HG03354 (cell line): ENCODE measurements around the gene TDRD6.

Source experiments
- ATAC-seq: cut with Tn5 transposase; IDR thresholded peaks from one replicate; pipeline ENCODE4 v1.9.1; 2021; ENCODE audit warnings: mild to moderate bottlenecking; ENCODE audit not compliant: unreplicated experiment, poor library complexity, severe bottlenecking

Gene TDRD6

DNA sequence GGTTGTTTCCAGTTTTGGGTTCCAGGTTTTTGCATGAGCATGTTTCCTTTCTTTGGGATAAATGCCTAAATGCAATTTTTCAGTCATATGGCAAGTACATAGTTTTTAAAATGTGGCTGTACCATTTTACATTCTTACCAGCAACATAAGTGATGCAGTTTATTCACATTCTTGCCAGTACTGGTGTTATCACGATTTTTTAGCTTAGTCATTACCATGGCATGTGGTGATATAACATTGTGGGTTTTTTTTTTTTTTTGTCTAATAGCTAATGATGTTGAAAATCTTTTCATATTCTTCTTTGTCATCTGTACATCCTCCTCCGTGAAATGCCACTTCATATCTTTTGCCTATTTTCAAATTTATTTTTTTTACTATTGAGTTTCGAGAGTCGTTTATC lies 2.9 kb upstream of the TDRD6 start:
- no peak for ATAC-seq

DNA sequence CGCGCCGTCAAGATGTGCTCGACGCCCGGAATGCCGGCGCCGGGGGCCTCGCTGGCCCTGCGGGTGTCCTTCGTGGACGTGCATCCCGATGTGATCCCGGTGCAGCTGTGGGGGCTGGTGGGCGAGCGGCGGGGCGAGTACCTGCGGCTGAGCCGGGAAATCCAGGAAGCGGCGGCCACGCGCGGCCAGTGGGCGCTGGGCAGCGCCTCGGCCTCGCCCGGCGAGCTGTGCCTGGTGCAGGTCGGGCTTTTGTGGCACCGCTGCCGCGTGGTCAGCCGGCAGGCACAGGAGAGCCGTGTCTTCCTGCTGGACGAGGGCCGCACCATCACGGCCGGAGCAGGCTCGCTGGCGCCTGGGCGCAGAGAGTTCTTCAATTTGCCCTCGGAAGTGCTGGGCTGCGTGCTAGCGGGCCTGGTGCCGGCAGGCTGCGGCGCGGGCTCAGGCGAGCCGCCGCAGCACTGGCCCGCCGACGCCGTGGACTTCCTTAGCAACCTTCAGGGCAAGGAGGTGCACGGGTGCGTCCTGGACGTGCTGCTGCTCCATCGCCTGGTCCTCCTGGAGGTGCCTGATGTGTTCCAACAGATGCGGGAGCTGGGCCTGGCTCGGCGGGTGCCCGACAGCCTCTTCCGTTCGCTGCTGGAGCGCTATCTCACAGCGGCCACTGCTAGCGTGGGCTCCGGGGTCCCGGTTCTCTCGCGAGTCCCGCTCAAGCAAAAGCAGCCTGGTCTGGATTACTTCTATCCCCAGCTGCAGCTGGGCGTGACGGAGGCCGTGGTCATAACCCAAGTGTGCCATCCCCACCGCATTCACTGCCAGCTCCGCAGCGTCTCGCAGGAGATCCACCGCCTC lies 656 bp downstream of the TDRD6 start:
- no peak for ATAC-seq

DNA sequence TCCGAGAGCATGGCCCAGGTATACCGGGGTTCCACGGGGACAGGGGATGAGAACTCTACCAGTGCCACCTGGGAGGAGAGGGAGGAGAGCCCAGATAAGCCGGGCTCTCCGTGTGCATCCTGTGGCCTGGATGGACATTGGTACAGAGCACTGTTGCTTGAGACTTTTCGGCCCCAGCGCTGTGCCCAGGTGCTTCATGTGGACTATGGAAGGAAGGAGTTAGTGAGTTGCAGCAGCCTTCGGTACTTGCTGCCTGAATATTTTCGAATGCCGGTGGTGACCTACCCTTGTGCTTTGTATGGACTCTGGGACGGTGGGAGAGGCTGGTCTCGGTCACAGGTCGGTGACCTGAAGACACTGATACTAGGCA lies 1.3 kb downstream of the TDRD6 start:
- ATAC-seq = no peak

DNA sequence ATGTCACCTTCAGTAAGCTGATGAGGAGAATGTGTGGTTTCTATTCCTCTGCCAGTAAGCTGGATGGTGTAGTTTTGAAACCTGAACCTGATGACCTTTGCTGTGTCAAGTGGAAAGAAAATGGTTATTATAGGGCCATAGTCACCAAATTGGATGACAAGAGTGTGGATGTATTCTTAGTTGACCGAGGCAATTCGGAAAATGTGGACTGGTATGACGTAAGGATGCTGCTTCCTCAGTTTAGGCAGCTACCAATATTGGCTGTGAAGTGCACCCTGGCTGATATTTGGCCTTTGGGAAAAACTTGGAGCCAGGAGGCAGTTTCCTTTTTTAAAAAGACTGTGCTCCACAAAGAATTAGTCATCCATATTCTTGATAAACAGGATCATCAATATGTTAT lies 2.0 kb downstream of the TDRD6 start:
- ATAC-seq = no peak

DNA sequence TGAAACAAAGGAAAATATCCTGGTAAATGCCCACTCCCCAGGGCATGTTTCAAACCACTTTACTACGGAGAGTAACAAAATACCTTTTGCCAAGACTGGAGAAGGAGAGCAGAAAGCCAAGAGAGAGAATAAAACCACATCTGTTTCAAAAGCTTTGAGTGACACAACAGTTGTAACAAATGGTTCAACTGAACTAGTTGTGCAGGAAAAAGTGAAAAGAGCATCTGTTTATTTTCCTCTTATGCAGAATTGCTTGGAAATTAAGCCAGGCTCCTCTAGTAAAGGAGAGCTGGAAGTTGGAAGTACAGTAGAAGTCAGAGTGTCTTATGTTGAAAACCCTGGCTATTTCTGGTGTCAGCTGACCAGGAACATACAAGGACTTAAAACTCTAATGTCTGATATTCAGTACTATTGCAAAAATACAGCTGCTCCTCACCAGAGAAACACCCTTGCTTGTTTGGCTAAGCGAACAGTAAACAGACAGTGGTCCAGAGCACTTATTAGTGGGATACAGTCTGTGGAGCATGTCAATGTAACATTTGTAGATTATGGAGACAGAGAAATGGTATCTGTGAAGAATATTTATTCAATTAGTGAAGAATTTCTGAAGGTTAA lies 2.6 kb downstream of the TDRD6 start:
- ATAC-seq = no peak

DNA sequence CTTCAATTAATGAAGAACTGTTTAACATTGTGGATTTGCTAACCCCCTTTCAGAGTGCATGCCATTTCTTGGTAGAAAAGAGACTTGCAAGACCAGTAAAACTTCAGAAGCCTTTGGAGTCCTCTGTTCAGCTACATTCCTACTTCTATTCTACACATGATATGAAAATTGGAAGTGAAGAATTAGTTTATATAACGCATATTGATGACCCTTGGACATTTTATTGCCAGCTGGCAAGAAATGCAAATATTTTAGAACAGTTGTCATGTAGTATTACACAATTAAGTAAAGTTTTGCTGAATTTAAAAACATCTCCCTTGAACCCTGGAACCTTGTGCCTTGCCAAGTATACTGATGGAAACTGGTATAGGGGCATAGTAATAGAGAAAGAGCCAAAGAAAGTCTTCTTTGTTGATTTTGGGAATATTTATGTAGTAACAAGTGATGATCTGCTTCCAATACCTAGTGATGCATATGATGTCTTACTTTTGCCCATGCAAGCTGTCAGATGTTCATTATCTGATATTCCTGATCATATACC lies 3.3 kb downstream of the TDRD6 start:
- ATAC-seq = no peak

DNA sequence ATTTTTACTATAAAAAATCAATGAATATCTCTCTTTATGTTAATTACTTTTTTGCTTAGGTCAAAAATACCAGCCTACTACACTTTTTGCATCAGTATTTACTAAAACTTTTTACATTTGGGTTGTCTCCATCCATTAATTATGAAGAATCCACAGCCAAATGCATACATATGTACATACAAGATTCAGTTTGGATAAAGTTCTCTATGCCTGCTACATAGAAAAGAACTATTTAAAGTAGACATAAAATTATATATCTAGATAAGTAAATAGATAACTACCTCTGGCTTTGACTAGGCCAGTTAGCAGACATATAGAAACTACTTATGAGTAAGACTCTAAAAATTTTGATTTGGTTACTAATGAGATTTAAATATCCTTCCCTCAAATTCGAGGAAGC lies 12.3 kb downstream of the TDRD6 start:
- ATAC-seq = no peak

DNA sequence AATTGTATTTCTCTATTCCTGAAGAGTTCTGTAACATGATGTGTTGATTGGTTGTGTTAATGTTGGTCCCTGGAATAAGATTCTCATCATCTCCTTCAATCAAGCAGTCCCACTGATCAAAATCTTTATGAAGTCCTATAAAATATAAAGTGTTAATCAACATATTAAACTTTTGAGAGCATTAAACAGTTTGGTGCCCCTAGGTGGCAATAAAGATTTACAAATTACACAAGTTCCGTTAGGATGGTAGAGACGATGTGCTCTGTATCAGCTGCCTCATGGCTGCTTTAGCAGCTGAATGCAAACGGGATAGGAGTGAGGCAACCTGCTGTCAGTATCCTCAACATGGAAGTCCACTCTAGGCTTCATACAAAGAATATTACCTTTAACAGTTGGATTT lies 16.9 kb downstream of the TDRD6 start:
- ATAC-seq = no peak

DNA sequence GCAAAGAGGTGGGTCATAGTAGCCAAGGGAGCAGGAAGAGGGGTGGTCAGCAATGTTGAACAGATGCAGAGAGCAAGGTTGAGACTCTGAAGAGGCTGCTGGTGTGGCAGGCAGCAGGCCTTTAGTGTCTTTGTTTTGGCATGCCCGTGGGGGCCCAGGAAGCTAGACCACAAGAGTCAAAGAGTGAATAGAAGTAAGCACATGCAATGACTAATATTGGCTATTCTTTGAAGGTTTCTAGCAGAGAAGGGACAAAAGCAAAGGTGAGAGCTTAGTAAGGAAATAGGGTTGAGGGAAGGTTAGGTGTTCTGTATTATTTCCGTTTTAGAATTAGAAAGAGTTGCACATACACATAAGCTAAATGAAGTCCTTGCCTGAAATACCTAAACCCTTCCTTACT lies 18.8 kb downstream of the TDRD6 start:
- no peak for ATAC-seq

DNA sequence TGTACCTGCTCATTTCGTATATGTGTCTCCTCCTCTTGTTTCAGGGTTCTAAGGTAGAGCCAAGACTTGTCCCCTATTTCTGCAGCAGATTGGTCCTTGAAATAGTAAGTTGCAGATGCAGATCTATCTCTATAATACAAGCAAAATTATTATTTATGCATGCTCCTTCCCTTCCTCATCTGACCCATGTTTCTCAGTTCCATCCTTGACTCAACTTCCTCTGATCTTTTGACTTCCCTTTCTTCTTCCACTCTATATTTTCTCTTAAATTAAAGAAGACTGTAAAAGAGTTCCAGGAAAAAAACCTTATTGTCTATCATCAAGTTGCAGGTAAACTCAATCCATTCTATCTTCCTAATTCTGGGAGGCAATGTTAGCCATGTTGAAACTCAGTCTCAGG lies 23.8 kb downstream of the TDRD6 start:
- no peak for ATAC-seq

DNA sequence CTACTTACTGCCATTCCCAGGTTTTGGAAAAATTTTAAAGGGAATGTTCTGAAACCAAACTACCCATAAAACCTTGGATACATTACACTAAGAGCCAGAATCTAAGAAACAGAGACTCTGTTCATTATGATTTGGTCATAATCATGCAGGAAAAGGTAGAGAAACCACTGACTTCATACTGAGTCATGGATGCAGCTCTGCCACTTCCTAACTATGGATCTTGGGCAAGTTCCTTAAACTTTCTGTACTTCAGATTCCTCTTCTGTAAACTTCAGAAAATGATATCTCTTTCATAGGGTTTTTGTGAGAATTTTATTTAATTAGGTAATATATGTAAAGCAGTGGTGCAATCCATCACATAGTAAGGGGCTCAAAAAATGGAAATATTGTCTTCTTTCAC lies 27.5 kb downstream of the TDRD6 start:
- no peak for ATAC-seq

DNA sequence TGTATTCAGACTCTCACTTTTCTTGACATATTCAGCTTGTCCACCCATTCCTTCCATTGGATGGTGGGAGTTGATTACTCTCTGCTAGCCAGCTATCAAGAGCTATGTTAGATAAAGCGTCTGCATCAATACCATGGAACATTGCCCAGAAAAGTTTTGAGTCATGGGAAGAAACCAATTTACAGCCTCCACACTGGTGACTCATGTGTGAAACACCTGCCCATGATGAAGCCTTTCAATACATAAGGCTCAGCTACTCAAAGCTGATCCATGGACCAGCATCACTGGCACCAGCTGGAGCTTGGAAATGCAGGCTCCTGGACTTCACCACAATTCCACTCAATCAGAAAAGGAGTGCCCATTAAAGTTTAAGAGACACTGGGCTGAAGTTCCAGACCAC lies 31.4 kb downstream of the TDRD6 start:
- ATAC-seq = no peak

DNA sequence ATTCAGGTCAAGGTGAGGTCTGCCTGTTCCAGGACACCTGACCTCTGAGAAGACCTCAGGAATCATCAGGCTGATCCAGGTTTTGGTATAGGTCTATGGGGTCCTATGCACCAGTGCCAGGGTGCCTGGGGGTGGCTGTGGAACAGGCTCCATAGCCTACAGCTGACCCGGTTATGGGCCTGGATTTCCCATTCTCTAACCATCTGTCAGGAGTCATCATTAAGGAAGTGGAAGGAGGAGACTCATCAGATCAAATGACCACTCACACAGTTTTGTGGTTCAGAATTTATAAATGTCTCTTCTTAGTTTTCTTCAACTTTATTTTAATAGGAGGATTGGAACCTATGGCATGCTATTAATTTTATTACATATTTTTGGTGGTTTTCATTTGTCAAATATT lies 32.7 kb downstream of the TDRD6 start:
- ATAC-seq = no peak

DNA sequence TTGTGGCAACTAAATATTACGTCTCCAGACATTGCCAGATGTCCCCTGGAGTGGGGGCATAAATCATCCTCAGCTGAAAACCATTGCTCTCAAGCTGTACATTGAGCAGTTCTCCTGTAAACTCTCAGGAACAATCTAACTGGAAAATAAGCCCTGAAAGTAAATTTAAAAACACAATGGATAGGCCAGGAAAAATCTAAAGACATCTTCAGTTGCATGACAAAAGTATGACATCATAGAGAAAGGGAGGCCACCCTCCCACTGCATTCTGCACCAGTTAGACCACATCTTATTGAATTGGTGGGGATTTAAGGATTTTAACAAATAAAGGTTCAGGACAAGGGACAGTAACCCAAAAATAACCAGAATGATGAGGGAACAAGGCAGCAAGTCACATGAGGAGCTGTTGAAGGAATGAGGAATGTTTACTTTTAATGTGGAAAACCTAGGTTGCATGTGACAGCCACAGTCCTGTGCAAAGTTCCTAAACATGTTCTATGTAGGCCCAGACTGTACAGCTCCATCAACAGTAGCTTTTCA lies 42.2 kb downstream of the TDRD6 start:
- no peak for ATAC-seq

DNA sequence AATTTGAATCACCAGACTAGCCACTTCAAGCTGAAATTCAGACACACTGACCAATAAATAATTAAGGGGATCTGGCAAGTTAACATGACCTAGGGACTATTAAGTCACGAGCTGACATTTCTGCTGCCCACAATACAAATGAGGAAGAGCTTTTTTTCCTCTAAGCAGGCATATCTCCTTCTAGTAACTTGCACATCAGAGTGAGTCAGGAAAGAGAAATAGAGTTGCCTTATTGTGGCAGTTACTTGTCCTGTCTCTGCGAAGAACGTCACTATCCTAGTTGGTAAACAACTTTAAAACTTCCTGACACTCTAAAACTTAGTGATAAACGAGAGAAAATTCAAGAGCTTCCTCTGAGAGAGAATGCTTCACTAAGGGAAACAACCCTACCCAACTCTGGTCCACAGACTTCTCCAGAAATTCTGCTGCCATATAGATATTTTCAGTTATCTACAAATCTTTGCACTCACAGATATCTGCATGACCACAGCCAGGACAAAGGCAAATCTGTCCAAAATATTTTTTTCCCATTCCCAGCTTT lies 43.3 kb downstream of the TDRD6 start:
- no peak for ATAC-seq

DNA sequence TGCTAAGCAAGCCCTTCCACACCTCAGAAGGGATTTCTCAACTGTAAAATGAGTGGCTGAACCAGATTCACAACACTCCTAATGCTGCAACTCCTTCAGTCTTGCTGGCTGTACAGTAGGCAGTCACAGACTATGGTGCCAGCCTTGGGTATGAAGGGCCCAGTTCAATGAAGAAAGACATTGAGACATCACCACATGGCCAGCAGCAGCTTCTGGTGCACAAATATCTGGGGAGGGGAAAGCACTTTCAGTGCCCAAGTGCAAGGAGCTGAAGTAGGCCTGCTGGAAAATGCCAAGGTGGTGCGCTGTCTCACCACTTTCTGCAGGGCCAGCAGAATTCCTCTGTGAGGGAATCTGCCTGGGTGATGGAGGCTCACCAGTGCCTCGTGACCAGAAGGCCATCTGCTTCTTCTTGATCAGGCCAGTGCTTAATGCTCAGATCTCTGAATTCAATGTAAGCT lies 45.7 kb downstream of the TDRD6 start:
- no peak for ATAC-seq

DNA sequence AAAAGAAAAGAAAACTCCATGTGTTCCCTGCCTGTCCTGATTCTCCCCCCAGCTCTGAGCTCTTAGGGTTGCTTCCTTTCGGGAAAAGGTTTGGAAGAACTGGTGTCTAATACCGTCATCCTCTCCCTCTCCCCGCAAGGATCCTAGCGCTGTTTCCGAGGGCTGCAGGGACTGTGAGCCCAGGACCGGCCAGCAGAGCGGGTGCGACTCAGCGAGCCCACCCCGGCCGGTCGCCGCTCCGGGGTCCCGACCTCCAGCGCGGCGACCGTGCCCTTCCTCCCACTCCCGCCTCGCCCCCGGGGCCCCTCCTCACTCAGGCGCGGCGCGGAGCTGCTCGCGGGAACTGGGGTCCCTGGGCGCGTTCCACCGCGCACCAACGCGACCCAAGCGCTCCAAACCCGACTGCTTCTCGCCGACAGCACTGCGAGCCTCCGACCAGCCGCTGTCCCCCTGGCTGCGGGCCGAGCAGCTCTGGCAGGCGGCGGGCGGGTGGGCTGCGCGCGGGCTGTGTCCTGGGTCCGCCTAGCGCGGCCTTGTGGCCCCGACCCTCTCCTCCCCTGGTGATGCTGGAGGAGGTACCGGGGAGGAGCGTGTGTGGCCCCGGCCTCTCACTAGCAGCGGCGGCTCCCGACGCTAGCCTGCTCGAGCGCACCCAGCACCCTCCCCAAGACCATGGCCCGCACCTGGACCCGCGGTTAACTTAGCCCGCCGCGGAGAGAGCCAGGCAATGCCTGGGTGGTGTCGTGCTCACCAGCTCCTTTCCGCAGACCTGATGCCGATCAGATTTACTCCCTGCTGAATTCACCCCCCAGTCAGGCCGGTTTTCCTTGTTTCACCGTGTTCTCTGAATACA lies 47.4 kb downstream of the TDRD6 start, which contains the start of gene PLA2G7:
PLA2G7 (minus strand) TSS at position 509 of the 853 bp plus-strand sequence. CDS start 12,484 bp downstream, outside the sequence.
- no peak for ATAC-seq

DNA sequence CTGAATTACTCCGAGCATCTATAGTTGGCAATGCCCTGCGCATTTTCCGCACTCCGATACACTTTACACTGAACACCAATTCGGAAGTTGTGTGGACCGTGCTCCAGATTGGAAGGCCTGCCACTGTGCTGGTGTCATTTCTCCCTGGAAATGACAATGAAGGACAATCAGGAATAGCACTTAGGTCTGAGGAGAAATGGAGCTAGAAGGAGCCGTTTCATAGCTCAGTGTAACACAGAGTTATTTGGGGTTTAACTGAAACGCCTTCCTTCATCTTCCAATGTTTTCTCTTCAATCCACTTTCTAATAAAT lies 48.0 kb downstream of the TDRD6 start:
- ATAC-seq = no peak

DNA sequence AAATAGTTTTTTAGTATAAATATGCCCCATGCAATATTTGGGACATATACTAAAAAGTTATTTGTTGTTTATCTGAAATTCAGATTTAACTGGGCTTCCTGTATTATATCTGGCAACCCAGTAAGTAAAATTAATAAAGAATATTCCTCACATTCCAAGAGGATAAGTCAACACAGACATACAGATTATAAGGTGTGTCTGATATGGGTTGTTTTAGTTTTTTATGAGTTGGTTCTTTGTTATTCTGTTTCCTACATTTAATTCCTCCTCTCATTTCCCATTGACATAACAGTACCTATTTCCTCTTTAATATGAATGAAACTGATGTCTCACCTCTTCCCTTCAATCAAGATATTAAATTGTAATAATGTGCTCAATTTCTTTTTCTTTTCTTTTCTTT lies 49.2 kb downstream of the TDRD6 start:
- no peak for ATAC-seq

DNA sequence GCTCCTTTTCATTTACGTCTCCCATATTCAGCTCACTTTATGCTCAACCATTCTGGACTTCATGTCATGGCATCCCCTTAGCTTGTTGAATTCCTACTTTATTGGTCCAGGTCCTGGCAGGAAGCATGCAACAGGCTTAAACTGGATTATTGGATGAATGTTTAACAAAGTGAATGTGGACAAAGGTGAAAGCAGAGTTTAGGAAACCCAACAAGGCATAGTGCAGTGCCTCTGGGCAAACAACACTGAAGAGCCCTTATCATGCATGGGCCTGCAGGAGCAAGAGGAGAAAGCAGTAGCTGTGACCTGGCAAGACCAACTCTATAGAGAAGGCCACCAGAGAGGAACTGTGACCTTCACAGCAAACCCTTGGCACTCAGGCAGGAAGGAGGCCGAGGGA lies 53.8 kb downstream of the TDRD6 start:
- ATAC-seq = no peak
